ENCODE data around the gene NAALADL2. TPM values are rescaled to one million over a fixed set of nuclear protein-coding genes. Genes with fewer than 3 reads are reported as not detected.

Gene NAALADL2
- total and polyA plus RNA-seq, 2 donors (not counting 3 experiments of a cell fraction or from before 2014, with no cell fraction given), result 1.1 to 4.0 TPM

GRCh38 chr3:175735866-175736265 is 876.7 kb downstream of the NAALADL2 start:
- intact Hi-C loops (cut with micrococcal nuclease), result no loop called here
- ChIA-PET CTCF (no interaction called here), POLR2A (no interaction called here)
- Histone ChIP-seq H3K79me2 (ENCODE audit: control insufficient read depth, insufficient read depth, low read length) (no peaks in the 10 kb centered on the region), H3K4me3 (replicated peaks in 1 of 3; ENCODE audit: insufficient read depth in 1 of 3, low read depth in 1 of 3, low read length in 3 of 3) (no peak overlapping the region), H3K27ac (ENCODE audit: insufficient read depth, low read depth, low read length) (no peak overlapping the region), H3K36me3 (ENCODE audit: control insufficient read depth in 2 of 2, extremely low read depth in 1 of 2, insufficient read depth in 2 of 2, low read length in 2 of 2) (no peaks in the 10 kb centered on the region), H3K9me1 (replicated peaks; ENCODE audit: control insufficient read depth, extremely low read depth, insufficient read depth, low read length) (no peaks in the 10 kb centered on the region), H4K20me1 (replicated peaks; ENCODE audit: control insufficient read depth, extremely low read depth, insufficient read depth, low read length) (no peaks in the 10 kb centered on the region), H3K9me3 (replicated peaks; ENCODE audit: control insufficient read depth, insufficient read depth, low read length) (no peaks in the 10 kb centered on the region), H3K9ac (replicated peaks; ENCODE audit: extremely low read depth, insufficient read depth, low read length) (no peak overlapping the region), H2AFZ (ENCODE audit: low read depth, low read length) (no peak overlapping the region), H3K4me2 (ENCODE audit: insufficient read depth, low read length) (no peak overlapping the region), H3K4me1 (ENCODE audit: control insufficient read depth, extremely low read depth, insufficient read depth, low read length) (no peaks in the 10 kb centered on the region), H3K27me3 (ENCODE audit: control insufficient read depth in 2 of 2, insufficient read depth in 2 of 2, low read length in 2 of 2) (no peaks in the 10 kb centered on the region)
- no TSS peak for BruUV-seq (replicated peaks)
- DNase-seq (ENCODE audit: low read depth, low spot score) (no peak), FAIRE-seq (no peak)
- TF ChIP-seq CTCF (IDR thresholded peaks at IDR 0.05; ENCODE audit: extremely low read depth in 1 of 2, insufficient read depth in 1 of 2, low read depth in 1 of 2, low read length in 2 of 2) (no peak), MYC (IDR thresholded peaks at IDR 0.05; ENCODE audit: low read depth, low read length) (no peak), POLR2AphosphoS5 (IDR thresholded peaks at IDR 0.05; ENCODE audit: insufficient read depth, low read depth, low read length) (no peak), MAX (IDR thresholded peaks at IDR 0.05; ENCODE audit: insufficient read depth, insufficient read length) (no peak), FOS (IDR thresholded peaks at IDR 0.05; ENCODE audit: borderline replicate concordance, insufficient read depth, low read length) (no peak), POLR2A (IDR thresholded peaks at IDR 0.05; ENCODE audit: low read depth, low read length) (no peak), JUN (IDR thresholded peaks at IDR 0.05; ENCODE audit: borderline replicate concordance, insufficient read depth, insufficient read length, low read depth) (no peak), GATA2 (IDR thresholded peaks at IDR 0.05; ENCODE audit: insufficient read depth, insufficient read length, low read depth, low read length) (no peak), EZH2 (IDR thresholded peaks at IDR 0.05; ENCODE audit: borderline replicate concordance, low read depth, low read length, severe bottlenecking) (no peak)
- dilution Hi-C loops (cut with MboI; ENCODE audit: extremely low pct_ligation_motif_present, low sequenced_read_pairs), result no loop called here

Measured in endothelial cell of umbilical vein (primary cell).